T47D (cell line): Measurements from ENCODE around the gene HOXC6.

ENCODE experiments used
- DNase-seq, 2 experiments: peaks; one replicate each; pipeline versions ENCODE4 v3.0.0 to v3.0.0-alpha.2; 2011 to 2012; ENCODE audit warnings: low read depth in 1 of 2, low spot score in 1 of 2
- JUND ChIP-seq: IDR thresholded peaks from 2 replicates; pipeline ENCODE4 v1.6.1; 2012; ENCODE audit warnings: low read depth
- in situ Hi-C: cut with HindIII; loops from 2 replicates; pipeline ENCODE4 v1.10.0; 2016; ENCODE audit warnings: low sequenced_read_pairs, low pct_unique_long_range_greater_than_20kb

HOXC6 gene

GRCh38 chr12:54008260-54008552 is 20.0 kb upstream of the HOXC6 start:
- DNase-seq, result no peak
- in situ Hi-C loops, result loop anchor here (25.0 kb wide), 1 partner anchor 179 kb away; the partner anchor contains the start of gene SMUG1
- no peak for TF ChIP-seq JUND

GRCh38 chr12:54009171-54010052 is 18.8 kb upstream of the HOXC6 start:
- DNase-seq, result no peak
- TF ChIP-seq JUND, result no peak
- in situ Hi-C loops, result loop anchor here (25.0 kb wide), 1 partner anchor 178 kb away; the partner anchor contains the start of gene SMUG1

- in situ Hi-C loops, result loop anchor here (25.0 kb wide), 1 partner anchor 177 kb away; the partner anchor contains the start of gene SMUG1
- TF ChIP-seq JUND, result no peak
- DNase-seq, result no peak
Observed at GRCh38 chr12:54010053-54010971, 17.9 kb upstream of the HOXC6 start.

GRCh38 chr12:54010972-54011664 is 17.1 kb upstream of the HOXC6 start:
- no peak for DNase-seq
- no peak for TF ChIP-seq JUND
- in situ Hi-C loops, result loop anchor here (25.0 kb wide), 1 partner anchor 176 kb away; the partner anchor contains the start of gene SMUG1

GRCh38 chr12:54011665-54012532 is 16.3 kb upstream of the HOXC6 start:
- in situ Hi-C loops, result loop anchor here (25.0 kb wide), 1 partner anchor 175 kb away; the partner anchor contains the start of gene SMUG1

DNA sequence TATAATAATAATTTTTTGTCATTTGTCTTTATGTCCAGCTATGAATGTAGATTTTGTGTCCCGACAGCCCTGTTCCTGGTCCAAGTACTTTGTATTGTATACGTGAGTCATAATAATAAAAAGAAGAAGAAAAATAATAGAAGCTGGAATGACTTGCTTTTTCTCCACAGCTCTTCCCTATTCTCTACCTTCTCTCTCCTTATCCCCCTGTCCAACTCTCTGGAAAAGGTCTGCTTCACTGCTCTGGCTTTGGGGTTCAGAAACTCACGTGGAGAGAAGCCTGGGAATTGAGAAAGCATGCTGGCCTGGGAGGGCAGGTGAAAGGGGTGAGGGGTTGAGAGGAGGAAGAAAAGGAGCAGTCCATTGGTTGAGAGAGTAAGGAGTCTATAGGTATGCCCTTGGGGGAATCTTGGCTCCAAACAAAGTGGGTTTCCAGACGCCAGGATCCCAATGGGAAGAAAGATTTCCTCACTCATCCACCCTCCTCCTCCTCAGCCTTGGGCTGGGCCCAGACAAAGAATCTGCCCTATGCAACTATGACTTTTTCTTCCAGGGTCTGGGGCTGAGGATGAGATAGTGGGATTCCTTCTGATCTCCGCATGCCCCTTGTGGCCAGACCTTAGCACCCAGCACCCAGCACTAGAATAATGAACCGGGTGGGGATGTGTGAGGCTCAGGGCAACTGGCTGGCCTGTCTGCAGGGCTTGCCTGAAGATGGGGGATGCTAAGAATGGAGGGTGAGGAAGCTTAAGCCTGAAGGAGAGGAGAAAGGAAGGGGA is 15.4 kb upstream of the HOXC6 start:
- no peak for TF ChIP-seq JUND
- DNase-seq, result no peak
- in situ Hi-C loops, result loop anchor here (25.0 kb wide), 1 partner anchor 174 kb away; the partner anchor contains the start of gene SMUG1

More at GRCh38 chr12:54011665-54012532, 16.3 kb upstream of the HOXC6 start:
- no peak for DNase-seq
- TF ChIP-seq JUND, result no peak

DNA sequence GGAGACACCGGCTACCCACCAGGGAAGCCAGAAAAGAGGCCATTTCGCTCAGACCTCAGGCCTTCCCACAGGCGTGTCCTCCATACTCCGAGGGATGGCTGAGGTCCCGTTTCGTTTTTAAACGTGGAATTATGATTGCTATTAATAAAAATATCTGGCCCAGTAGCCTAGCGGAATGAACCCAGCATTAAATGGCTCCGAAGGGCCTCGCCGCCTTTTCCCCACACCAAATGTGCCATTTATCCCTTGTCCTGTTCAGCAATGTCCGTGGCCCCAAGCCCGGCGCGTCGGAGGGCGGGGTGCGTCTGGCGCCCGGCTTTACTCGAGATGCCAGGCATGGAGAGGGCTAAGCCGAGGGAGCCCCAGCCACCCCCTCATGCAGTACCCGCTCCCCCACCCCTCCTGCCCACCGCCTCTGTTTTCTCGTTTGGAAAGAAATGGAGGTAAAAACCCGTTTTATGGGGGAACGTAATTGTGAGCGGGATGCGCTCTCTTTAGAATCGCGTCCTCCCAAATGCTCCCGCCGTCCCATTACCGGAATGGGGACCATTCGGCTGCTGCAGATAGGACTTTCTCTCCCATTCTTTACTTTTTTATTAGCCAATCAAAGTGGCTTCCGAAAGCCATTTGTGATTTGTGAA is 13.7 kb upstream of the HOXC6 start:
- DNase-seq, result no peak
- in situ Hi-C loops, result loop anchor here (25.0 kb wide), 1 partner anchor 173 kb away; the partner anchor contains the start of gene SMUG1
- no peak for TF ChIP-seq JUND

GRCh38 chr12:54015018-54015931 is 13.0 kb upstream of the HOXC6 start:
- no peak for TF ChIP-seq JUND
- in situ Hi-C loops, result loop anchor here (25.0 kb wide), 1 partner anchor 172 kb away; the partner anchor contains the start of gene SMUG1
- DNase-seq, result no peak

GRCh38 chr12:54016051-54016450 is 12.2 kb upstream of the HOXC6 start:
- no peak for DNase-seq
- in situ Hi-C loops, result loop anchor here (25.0 kb wide), 1 partner anchor 171 kb away; the partner anchor contains the start of gene SMUG1
- no peak for TF ChIP-seq JUND
